HG02981 (cell line): Measurements from ENCODE around the gene CLIC3.

Experiments
- ATAC-seq: cut with Tn5 transposase; IDR thresholded peaks from one replicate; pipeline ENCODE4 v1.9.1; 2021; ENCODE audit warnings: mild to moderate bottlenecking, moderate library complexity; ENCODE audit not compliant: unreplicated experiment

CLIC3 gene

GRCh38 chr9:136969774-136970173 is 26.6 kb downstream of the CLIC3 start:
- no peak for ATAC-seq

GRCh38 chr9:136969150-136969549 is 27.2 kb downstream of the CLIC3 start:
- no peak for ATAC-seq

DNA sequence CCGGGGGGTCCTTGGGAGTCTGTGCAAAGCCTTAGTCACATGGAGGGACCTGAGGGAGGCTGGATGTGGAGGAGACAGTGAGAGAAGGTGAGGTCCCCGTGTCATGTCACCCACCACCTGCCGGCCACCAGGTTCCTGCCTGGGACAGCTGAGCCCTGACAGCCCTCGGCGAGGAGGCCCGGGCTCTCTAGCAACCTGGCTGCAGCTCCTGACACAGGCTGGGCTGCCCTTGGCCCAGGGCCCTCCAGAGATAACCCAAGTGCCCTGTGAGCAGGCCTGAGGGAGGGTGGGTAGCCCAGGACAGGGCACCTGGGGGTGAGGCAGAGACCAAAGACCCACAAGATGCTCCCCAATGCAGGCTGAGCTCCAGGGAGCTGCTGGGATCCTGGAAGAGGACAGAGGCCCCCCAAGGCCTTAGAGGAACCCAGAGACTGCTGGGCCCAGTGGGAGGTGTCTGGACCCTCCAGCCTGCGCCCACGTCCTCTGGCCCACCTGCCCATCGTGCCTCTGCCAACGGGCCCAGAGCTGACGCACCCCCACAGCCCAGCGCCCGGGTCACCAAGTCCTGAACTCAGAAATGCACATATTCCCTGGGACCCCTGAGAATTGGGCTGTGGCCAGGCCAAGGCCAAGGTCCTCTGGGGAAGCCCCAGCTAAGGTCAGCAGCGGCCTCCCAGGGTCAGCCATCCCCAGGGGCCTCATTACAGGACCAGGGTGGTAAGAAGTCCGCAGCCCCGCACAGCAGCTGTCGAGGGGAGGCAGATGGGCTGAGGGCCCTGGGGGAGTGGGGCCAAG is 27.8 kb downstream of the CLIC3 start:
- ATAC-seq, result no peak

- ATAC-seq, result no peak
Measured at GRCh38 chr9:136965771-136966484, 30.4 kb downstream of the CLIC3 start.

- no peak for ATAC-seq
Measured at GRCh38 chr9:136964833-136965422, 31.4 kb downstream of the CLIC3 start.

DNA sequence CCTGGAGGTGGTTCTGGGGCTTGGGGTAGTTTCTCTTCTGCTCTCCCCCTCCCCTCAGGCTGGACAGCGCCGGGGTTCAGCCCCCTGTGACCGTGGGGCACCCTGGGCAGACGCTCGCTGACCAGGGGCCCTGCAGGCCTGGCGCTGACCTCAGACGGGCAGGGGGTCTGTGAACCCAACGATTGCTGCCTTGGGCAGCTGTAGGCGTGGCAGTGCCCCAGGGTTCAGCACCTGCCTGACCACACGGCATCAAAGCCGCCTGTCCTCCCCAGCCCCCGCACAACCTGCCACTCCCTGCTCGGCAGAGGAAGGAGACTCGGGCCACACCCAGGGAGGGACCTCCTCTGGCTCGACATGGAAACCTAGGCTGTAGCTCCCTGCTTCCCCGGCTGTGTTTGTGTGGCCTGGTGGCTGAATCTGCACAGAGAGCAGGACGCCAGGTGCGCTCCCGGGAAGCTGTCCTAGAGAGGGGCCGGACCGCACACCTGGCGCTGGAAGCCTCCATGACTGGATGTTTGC is 32.1 kb downstream of the CLIC3 start:
- no peak for ATAC-seq

DNA sequence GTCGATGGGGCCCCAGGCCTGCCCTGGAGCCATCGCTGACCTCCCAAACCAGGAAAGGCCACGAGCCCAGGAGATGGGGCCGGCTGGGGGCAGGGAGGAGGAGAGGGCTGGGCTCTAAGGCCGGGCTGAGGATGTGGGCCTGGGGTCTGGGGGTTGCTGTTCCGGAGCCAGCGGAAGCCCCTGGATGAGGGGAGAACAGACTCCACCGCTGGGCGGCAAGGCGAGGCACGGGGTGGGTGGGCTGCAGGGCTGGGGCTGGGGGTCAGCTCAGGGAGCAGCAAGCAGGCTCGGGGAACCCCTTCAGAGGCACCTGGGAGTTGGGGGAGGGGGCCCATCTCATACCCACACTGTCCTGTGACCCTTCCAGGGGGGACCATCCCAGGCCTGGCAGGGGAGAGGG is 32.6 kb downstream of the CLIC3 start:
- no peak for ATAC-seq

DNA sequence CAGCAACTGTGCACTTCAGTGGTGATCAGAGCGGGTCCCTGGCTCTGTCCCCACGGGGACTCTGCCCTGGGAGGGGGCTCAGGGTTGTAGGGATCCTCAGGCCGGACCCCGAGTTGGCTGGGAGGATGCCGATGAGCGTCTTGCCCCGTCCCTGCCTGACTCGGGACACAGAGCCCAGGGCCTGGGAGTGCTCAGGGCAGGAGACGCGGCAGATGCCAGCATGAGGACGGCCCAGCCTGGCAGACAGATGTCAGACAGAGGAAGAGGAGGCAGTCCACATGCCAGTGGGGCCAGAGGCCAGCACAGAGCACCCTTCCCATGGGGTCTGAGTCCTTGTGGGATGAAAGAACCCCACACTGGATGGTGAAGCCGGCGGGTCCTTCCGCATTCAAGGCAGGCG is 33.0 kb downstream of the CLIC3 start:
- no peak for ATAC-seq

GRCh38 chr9:136962701-136963248 is 33.6 kb downstream of the CLIC3 start:
- ATAC-seq, result no peak

DNA sequence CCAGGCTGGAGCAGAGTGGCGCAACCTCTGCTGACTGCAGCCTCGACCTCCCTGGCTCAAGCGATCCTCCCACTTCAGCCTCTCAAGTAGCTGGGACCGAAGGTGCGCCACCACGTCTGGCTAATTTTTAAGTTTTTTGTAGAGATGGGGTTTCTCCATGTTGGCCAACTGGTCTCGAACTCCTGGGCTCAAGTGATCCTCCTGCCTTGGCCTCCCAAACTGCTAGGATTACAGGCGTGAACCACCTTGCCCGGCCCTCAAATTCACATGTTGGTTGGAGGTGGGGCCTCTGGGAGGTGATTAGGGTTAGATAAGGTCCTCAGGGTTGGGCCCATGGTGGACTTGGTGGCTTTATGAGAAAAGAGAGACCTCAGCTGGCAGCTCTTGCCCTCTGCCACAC is 34.2 kb downstream of the CLIC3 start:
- no peak for ATAC-seq

- ATAC-seq, result no peak
Measured at GRCh38 chr9:136961279-136962065, 34.9 kb downstream of the CLIC3 start.

GRCh38 chr9:136960938-136961275 is 35.5 kb downstream of the CLIC3 start:
- no peak for ATAC-seq

DNA sequence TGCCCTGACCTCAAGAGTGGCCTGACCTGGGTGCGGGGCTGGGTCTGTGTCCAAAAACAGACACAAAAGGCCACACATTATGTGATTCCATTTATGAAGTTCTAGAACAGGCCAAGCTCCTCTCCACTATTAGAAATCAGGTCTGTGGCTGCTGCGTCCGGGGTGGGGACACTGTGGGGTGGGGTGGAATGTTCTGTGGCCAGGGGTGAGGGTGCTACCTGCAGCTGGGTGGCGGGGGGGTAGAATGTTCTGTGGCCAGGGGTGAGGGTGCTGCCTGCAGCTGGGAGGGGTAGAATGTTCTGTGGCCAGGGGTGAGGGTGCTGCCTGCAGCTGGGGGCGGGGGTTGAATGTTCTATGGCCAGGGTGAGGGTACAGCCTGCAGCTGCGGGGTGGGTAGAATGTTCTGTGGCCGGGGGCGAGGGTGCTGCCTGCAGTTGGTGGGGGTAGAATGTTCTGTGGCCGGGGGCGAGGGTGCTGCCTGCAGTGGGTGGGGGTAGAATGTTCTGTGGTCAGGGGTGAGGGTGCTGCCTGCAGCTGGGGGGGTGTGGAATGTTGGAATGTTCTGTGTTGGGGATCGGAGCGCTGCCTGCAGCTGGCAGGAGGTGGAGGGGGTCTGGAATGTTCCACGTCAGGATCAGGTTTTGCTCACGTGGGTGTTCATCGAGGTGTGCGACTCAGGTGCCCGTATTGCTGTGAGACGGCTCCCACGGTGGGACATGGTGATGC is 36.0 kb downstream of the CLIC3 start:
- ATAC-seq, result no peak

GRCh38 chr9:136958898-136959850 is 37.2 kb downstream of the CLIC3 start:
- ATAC-seq, result no peak

- no peak for ATAC-seq
Measured at GRCh38 chr9:136958473-136958872, 37.9 kb downstream of the CLIC3 start.

DNA sequence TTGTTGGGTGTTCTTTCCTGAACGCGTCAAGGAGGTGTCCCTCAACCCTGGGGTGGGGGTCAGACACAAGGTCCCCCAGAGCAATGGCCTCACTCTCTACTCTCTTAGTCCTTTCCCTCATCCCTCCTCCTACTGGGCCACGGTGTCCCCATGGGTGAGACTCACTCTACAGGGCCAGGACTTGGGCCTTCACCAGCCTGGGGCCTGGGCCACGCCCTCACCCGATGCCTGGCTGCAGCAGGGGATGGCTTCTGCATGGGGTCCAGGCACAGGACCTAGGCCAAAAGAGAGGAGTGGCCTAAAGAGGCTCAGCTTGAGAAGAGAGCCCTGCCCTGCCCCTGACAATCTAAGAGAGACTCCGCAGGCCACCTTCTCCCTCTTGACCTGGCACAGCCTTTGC is 38.5 kb downstream of the CLIC3 start:
- no peak for ATAC-seq

DNA sequence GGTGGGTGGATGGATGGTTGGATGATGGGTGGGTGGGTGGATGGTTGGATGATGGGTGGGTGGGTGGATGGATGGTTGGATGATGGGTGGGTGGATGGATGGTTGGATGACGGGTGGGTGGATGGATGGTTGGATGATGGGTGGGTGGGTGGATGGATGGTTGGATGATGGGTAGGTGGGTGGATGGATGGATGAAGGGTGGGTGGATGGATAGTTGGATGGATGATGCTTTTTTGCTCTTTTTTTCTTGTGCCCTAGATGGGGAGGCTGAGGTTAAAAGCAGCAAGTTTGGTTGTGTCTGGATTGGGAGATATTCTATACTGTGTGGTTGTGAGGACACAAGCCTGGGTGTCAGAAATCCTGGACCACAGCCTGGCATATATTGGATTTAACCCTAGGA is 38.9 kb downstream of the CLIC3 start:
- no peak for ATAC-seq

- no peak for ATAC-seq
Measured at GRCh38 chr9:136956604-136957003, 39.8 kb downstream of the CLIC3 start.

GRCh38 chr9:136955943-136956335 is 40.4 kb downstream of the CLIC3 start:
- no peak for ATAC-seq
